Right lung (tissue), 5 donors: ENCODE data around the gene PHACTR1. TPM values are rescaled to one million over a fixed set of nuclear protein-coding genes. Genes with fewer than 3 reads are reported as not detected.
"Not testable (repeated sequence)": the region's sequence is repeated elsewhere in the genome, so short reads cannot be mapped to it uniquely, and the experiment has no call there.

Source experiments
- DNase-seq, 2 donors: peaks; one replicate each; pipeline ENCODE4 v3.0.0-alpha.2; 2013
- polyA plus RNA-seq, 5 donors: library from polyadenylated mRNA; unstranded; fragments of 120-200 nt; gene quantifications; one replicate each; pipeline versions ENCODE4 v1.2.1 to v1.2.3, GENCODE V29; 2013; ENCODE audit warnings: inconsistent platforms in 1 of 5, low replicate concordance in 1 of 5; ENCODE audit not compliant: insufficient read length in 5 of 5, insufficient read depth in 1 of 5

PHACTR1 gene
- polyA plus RNA-seq, 5 donors: 11.1 to 16.5 (median 14.5) TPM

DNA sequence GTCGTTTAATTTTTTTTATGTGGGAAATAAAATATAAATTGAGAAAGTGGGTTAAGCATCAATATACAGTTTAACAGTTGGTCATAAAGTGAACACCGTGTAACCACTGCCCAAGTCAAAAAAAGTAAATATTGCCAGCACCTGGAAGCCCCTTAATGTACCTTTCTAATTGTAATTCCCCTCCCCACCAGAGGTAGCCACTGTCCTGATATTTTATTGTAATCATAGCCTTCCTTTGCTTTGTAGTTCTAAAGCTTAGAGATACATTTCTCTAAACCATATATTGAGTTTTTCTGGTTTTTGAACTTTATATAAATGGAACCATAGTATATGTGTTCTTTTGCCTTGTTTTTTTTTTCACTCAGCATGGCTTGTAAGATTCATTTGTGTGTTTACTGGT, 431.2 kb downstream of the PHACTR1 start:
- DNase-seq: no peak

DNA sequence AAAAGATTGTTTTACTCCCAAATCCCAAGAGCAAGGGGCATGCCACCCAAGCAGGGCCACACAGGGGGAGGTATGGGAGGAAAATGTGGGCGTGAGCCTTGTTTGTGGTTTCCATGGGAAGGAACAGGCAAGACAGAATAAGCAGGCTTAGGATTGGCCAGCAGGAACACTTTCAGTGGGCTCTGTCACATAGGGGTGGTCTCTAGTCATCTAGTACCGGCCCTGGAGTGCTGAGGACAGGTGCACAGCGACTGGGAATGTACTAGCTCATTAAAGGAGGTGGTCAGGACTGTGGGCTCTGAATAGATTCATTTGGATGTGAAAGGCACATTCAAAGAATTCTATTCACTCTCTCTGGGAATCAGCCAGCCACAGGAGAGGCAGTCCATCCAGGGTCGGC, 436.2 kb downstream of the PHACTR1 start:
- no peak for DNase-seq

- DNase-seq: no peak
Measured at GRCh38 chr6:13156381-13156780, 439.8 kb downstream of the PHACTR1 start.

DNA sequence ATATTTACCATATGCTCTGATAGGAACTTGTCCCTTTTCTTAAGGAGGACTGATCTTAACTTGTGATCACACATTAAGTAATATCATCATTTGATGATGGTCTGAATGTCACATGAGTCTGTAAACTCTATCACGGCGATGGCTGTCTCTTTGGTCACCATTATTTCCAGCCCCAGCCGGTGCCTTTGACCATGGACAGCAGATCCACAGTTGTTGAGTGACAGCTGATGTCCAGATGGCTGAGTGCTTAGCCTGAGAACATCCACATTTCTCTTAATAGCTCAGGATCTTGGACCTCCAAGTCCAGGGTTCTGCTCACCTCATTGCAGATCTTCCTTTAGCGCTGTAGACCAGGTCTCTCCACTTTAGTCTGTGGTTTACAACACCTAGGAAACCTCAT, 440.7 kb downstream of the PHACTR1 start:
- no peak for DNase-seq

GRCh38 chr6:13159300-13159699, 442.7 kb downstream of the PHACTR1 start:
- no peak for DNase-seq

GRCh38 chr6:13159822-13160221, 443.3 kb downstream of the PHACTR1 start:
- not testable (repeated sequence) for DNase-seq

DNA sequence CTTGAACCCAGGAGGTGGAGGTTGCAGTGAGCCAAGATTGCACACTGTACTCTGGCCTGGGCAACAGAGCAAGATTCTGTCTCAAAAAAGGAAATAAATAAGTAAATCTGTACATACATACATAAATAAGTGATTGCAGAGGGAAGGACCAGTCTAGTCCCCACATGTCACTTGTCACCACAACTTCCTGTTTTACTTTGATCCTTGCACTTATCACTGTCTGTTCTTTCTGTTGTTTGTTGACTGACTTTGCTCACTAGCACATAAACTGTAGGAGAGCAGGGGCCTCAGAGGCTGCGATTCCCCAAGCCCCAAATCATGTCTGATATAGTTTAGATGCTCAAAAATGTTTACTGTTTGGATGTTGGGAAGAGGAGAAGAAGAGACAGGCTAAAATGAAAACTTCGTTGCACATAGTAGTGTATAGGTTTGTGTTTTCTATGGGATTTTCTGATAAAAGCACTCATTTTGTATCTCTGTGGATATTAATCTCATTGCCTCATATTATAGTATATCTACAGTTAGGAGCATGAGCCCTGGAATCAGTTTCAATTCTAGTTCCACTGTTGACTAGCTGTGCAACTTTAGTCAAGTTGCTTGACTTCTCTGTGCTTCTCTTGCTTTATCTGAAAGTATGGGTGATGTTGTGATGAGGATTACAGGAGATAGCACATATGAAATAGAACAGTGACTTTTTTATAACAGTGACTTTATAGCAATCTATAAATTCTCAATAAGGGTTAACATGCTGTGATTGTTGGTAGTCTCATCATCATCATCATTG, 446.8 kb downstream of the PHACTR1 start:
- no peak for DNase-seq

DNA sequence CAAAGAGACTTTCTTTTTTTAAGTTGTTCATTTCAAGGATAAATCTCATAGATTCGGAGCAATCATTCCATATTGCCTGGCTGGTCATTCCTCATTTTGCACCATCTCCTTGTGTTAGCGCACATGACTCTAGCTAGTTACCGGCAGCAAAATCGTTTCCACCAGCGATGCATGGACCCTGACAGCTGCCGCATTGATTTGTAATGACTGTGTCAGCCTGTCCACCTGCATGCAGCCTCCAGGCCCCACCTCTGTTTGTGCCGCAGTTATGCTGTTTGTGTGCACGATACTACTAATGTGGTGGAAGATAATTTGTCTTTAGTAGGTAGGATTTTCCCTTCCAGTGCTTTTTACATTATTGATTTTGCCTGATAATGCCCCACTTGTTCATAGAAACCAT, 447.7 kb downstream of the PHACTR1 start:
- DNase-seq: no peak

DNA sequence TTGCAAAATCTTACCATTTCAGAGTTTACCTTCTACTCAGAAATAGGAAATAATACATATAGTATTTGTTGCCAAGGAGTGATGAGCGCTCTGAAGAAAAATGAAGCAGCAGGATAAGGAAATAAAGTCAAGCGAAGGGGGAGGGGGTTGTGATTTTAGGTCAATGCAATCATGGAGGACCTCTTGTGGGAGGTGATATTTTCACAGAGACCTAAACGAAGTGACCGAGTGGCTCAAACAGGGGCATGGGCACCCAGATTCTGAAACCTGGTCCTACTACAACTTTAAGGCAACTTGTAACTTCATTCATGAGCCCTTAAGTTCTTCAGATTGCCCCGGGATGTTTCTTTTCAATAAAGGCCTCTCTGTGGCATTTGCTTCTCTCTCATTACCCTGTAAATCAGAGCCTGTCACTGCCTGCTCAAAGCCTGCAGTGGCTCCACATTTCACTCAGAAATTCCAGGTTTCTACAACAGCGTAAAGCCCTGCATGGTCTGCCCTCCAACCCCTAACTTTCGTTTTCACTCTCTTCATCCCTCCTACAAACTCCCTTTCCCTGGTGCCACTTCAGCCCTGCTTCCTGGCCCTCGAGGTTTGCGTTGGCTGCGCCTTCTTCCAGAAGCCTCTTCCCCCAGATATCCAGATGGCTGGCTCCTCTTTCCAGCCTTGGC, 449.1 kb downstream of the PHACTR1 start:
- DNase-seq: no peak

GRCh38 chr6:13166269-13166668, 449.7 kb downstream of the PHACTR1 start:
- no peak for DNase-seq

DNA sequence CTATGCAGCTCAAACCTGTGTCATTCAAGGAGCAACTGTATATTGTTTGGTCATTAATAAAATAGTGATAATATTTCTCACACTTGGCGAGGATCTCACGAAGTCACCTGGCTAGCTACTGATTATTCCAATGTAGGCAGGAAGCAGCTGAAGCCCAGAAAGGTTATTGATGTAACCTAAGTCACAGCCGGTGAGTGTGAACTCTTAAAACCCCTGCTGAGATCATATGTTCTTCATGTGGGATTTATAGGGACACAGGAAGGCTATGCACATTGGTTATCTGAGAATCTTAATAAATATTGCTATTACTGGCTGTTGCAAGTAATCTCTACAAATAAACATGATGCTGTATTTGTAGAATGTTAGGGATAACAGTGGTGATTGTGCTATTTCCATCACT, 450.3 kb downstream of the PHACTR1 start:
- no peak for DNase-seq

DNA sequence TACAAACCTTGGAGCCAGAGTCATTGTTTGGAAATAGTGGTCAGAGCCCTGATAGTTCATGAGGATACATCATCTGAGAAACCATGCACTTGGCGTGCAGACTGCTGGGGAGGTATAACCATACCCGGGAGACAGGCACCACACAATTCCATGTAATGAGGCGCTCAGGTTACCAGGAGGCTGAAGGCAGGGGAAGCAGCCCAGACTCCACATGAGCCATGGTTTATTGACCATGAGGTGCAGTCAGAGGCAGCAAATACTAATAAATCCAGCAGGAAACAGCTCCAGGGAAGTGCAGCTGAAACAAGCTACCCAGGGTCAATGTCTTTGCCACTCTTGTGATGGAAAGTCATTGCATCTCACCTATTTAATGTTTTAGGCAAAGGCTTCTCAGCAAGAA, 455.7 kb downstream of the PHACTR1 start:
- no peak for DNase-seq

- no peak for DNase-seq
Measured at GRCh38 chr6:13175087-13175486, 458.5 kb downstream of the PHACTR1 start.

- DNase-seq: no peak
Measured at GRCh38 chr6:13175759-13176158, 459.2 kb downstream of the PHACTR1 start.

DNA sequence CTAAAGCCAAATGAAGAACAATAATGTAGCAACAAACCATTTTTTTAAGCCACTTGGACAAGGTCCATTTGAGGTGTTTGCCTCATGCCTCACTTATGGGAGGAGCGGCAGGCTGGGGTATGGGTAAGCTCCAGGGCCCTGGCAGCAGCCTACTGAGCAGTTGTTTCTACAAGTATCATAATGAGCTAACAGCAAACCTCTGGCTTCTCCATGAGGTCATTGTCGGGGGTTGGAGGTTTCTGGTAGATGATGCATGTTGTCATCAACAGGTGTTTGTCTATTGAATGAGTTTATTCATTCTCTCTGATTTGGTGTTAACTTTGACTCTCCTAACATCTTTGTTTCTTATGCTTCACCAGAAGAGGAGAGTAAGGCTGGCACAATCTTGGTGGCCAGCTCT, 461.1 kb downstream of the PHACTR1 start:
- DNase-seq: no peak

GRCh38 chr6:13178107-13178506, 461.5 kb downstream of the PHACTR1 start:
- DNase-seq: no peak

DNA sequence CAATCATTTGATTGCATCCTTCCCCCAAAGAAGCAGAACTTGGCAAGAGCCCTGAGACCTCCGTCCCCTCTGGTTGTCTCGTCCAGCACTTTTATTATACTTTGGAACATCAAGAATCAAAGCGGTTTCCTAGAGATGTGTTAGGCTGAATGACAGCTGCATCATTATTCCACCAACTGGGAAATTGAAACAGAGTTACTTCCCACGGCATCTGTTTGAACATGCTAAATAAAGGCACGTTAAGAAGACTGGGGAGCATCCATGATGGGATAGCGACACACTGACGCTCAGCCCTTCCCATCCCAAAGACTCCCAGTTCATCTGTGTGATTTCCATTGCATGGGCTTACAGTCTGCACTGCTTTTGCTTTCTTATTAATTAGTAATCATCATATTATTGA, 464.0 kb downstream of the PHACTR1 start:
- no peak for DNase-seq

DNA sequence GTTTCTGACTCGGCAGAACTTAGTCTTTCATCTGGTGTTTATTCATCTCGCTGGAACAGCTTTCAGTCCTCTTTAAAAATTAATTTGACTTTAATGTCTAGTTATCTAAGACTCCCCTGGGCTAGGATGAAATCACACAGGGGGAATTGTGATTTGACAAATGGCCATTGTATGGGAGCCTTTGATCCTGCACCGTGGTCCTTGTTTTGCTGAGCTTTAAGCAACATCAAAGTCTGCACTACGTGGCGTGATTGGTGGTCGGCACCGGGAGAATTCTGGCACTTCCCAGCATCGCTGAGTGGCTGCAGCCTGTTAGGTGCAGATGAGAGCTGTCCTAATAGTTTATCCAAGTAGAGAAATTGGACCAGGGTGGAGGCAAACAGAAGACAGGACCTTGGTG, 464.8 kb downstream of the PHACTR1 start:
- DNase-seq: no peak

GRCh38 chr6:13183415-13184088, 467.0 kb downstream of the PHACTR1 start:
- no peak for DNase-seq

- no peak for DNase-seq
Measured at GRCh38 chr6:13184089-13184468, 467.5 kb downstream of the PHACTR1 start.

DNA sequence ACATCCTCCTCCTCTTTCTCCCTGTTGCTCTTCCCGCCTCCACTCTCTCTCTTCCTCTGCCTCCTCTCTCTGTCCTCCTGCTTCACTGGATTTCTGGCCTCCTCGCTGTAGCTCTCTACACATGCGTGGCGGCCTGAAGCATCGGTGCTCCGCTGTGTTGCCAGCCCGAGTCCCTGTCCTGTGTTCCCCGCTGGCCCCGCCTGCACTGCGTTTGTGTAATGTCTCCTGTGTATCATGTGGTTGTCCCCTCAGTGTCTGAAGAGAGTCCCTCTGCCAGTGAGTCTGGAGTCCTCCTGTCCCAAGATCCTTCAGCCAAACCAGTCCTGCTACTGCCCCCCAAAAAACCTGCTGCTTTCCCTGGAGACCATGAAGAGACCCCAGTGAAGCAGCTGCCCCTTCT, 468.0 kb downstream of the PHACTR1 start:
- DNase-seq: no peak

- no peak for DNase-seq
Measured at GRCh38 chr6:13186861-13187260, 470.3 kb downstream of the PHACTR1 start.

DNA sequence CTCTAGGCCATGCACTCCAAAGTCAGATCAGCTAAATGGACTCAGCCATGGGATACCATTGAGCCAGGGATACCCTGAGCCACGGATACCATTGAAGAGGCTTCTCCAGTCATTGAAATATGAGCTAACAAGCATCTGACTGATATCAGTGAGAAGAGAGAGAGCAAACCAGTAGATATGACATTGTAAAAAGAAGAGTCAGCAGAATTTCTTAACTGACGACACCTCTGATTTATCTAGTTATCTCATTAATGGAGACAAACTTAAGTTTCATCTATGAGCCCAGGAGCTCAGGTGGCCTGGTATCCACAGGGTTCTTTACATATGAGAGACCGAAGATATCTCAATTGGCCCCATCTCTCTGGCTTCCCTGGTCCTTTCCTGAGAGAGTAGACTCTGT, 471.1 kb downstream of the PHACTR1 start:
- DNase-seq: no peak
